ENCODE data around the gene DRC7.
"Not testable (repeated sequence)": the region's sequence is repeated elsewhere in the genome, so short reads cannot be mapped to it uniquely, and the experiment has no call there.

The DRC7 gene

GRCh38 chr16:57661510-57661909 is 33.1 kb upstream of the DRC7 start:
- no peak for DNase-seq

- DNase-seq: no peak
Observed at GRCh38 chr16:57661936-57662906, 32.4 kb upstream of the DRC7 start.

GRCh38 chr16:57663436-57663835 is 31.2 kb upstream of the DRC7 start:
- no peak for DNase-seq

- no peak for DNase-seq
Observed at GRCh38 chr16:57663917-57664661, 30.5 kb upstream of the DRC7 start.

GRCh38 chr16:57664662-57665025 is 30.0 kb upstream of the DRC7 start:
- DNase-seq: no peak

- DNase-seq: no peak
Observed at GRCh38 chr16:57665541-57665940, 29.1 kb upstream of the DRC7 start.

- DNase-seq: no peak
Observed at GRCh38 chr16:57666353-57667047, 28.1 kb upstream of the DRC7 start.

- no peak for DNase-seq
Observed at GRCh38 chr16:57667048-57667525, 27.5 kb upstream of the DRC7 start.

GRCh38 chr16:57667526-57668262 is 26.9 kb upstream of the DRC7 start:
- DNase-seq: no peak

GRCh38 chr16:57668263-57668571 is 26.4 kb upstream of the DRC7 start, which contains the start of gene ADGRG3:
Gene ADGRG3, plus strand, starts transcription at chr16:57668306. Its CDS starts 42 bp downstream, at chr16:57668348.
- DNase-seq: no peak

- no peak for DNase-seq
Observed at GRCh38 chr16:57668630-57669475, 25.8 kb upstream of the DRC7 start.

GRCh38 chr16:57669476-57670162 is 25.0 kb upstream of the DRC7 start:
- no peak for DNase-seq

GRCh38 chr16:57670196-57670595 is 24.4 kb upstream of the DRC7 start:
- no peak for DNase-seq

- not testable (repeated sequence) for DNase-seq
Observed at GRCh38 chr16:57671451-57671850, 23.2 kb upstream of the DRC7 start.

GRCh38 chr16:57672416-57672815 is 22.2 kb upstream of the DRC7 start:
- DNase-seq: no peak

GRCh38 chr16:57672824-57673223 is 21.8 kb upstream of the DRC7 start:
- DNase-seq: no peak

GRCh38 chr16:57675741-57676551 is 18.7 kb upstream of the DRC7 start:
- no peak for DNase-seq

GRCh38 chr16:57676553-57677085 is 18.0 kb upstream of the DRC7 start:
- DNase-seq: no peak

- no peak for DNase-seq
Observed at GRCh38 chr16:57677622-57678369, 16.8 kb upstream of the DRC7 start.
